ENCODE data around the gene UNC80.

The UNC80 gene

DNA sequence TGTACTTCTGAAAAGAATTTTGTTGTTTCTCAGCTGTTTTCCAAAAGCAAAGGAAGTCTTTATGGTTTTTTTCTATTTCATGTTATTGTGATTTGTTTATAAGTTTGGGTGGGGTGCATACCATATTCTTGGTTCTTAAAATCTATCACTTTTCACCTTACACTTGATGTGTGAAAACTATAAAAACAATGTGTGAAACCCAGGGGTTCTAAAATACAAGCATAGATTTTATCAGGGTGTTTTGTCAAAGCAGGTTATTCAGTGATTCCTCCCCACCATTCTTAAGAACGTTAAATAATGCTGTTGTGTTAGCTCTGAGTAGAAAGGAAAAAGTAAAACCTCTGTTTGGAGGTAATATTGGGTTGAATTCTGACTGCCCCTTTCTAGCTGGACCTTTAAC is 248.5 kb downstream of the UNC80 start:
- DNase-seq (ENCODE audit: low spot score), result no peak

- DNase-seq (ENCODE audit: low spot score), result no peak
These were observed 251.2 kb downstream of the UNC80 start for GRCh38 chr2:210022824-210023223.

DNA sequence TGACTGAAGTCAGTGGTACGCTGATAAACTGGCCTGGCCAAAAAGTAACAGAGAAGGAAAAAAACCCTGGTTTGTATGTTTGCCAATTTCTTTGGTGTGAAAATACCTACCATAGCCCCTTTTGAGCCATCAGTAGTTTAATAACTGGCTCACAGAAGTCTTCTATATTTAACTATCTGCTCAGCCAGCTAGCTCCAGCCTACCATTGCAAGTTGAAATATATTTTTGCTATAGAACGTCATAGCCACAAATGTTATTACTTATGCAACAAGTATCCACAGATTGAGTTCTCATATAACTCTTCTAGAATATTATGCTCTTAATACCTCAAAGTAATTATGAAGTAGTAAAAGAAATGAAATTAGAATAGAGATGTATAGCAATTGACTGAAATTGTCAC is 256.0 kb downstream of the UNC80 start:
- no peak for DNase-seq (ENCODE audit: low spot score)

DNA sequence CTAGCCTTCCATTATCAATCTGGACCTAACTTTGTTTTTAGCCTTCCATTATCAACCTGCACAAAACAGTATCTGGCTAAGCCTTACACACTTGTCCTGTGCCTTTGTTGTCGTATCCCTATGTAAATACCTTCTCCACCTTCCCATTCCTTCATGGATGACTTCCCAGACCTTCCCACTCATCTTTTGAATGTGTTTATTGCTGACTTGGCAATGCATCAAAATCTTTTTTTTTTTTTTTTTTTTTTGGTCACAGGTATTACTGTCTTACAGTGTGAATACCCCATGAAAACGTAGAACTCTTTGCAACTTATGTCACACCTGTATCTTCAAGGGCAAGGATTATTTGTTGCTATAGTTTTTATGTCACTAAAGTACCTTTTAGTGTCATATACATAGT is 256.5 kb downstream of the UNC80 start:
- DNase-seq (ENCODE audit: low spot score), result no peak

- no peak for DNase-seq (ENCODE audit: low spot score)
These were observed 262.6 kb downstream of the UNC80 start for GRCh38 chr2:210034087-210034683.

GRCh38 chr2:210035679-210036078 is 264.0 kb downstream of the UNC80 start:
- DNase-seq (ENCODE audit: low spot score), result no peak

GRCh38 chr2:210038078-210038477 is 266.4 kb downstream of the UNC80 start:
- no peak for DNase-seq (ENCODE audit: low spot score)

DNA sequence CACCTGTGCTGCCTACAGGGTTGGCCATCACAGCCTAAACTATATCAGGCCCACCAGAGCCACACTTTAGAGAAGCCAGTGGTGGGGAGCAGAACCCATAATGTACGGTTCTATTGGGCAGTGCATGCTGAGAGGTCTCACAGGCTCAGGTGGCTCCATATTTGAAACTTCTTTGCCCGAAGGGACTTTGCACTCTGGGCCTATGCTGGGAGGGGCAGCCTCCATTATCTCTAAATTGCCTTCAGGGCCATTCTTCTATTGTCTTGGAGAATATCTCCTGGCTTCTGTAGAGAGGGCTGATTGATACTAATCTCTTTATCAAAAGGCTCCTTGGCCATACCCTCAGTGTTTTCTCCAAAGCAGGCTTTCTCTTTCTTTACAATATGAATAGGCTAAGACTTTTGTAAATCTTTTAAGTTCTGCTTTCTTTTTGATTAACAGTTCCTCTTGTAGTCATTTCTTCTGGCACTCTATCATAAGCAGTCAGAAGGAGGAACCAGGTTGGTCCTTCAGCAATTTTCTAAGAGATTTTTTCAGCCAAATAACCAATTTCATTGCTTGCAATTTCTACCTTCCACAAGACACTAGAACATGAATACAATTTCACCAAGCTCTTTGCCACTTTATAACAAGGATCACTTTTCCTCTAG is 275.3 kb downstream of the UNC80 start:
- no peak for DNase-seq (ENCODE audit: low spot score)

All from HuH-7.5 (cell line).